HG02970 (cell line): Measurements from ENCODE around the gene F8.
A peak's percentile ranks its signal among the peaks of the same experiment; 100 is the strongest.
"Not testable (repeated sequence)": the region's sequence is repeated elsewhere in the genome, so short reads cannot be mapped to it uniquely, and the experiment has no call there.

ENCODE experiments used
- ATAC-seq: cut with Tn5 transposase; IDR thresholded peaks from one replicate; pipeline ENCODE4 v1.9.1; 2021; ENCODE audit warnings: mild to moderate bottlenecking, moderate library complexity, moderate number of reproducible peaks; ENCODE audit not compliant: unreplicated experiment, low FRiP score

F8 gene

DNA sequence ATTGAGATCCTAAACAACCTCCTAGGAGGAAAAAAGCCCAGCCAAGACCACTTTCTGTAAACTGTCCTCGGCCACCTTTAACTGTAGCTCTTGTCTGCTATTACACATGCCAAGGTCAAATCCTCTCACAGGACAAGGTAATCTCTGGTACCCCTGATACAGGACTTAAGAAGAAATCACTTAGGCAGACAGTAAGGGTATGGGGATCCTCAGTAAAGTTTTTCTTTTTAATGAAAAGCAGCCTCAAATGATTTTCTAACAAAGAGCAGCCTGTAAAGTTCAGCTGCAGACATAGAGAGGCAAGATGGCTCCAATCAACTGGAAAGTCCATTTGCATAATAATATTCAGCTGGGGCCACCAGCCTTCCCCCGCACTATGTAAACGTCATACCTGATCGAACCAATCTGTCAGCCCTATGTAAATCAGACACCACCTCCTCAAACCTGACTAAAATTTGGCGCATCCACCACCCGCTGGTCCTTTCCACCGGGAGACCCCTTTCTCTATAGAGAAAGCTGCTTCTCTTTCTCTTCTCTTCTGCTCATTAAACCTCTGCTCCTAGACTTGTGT lies 202.7 kb downstream of the F8 start:
- ATAC-seq, result no peak

DNA sequence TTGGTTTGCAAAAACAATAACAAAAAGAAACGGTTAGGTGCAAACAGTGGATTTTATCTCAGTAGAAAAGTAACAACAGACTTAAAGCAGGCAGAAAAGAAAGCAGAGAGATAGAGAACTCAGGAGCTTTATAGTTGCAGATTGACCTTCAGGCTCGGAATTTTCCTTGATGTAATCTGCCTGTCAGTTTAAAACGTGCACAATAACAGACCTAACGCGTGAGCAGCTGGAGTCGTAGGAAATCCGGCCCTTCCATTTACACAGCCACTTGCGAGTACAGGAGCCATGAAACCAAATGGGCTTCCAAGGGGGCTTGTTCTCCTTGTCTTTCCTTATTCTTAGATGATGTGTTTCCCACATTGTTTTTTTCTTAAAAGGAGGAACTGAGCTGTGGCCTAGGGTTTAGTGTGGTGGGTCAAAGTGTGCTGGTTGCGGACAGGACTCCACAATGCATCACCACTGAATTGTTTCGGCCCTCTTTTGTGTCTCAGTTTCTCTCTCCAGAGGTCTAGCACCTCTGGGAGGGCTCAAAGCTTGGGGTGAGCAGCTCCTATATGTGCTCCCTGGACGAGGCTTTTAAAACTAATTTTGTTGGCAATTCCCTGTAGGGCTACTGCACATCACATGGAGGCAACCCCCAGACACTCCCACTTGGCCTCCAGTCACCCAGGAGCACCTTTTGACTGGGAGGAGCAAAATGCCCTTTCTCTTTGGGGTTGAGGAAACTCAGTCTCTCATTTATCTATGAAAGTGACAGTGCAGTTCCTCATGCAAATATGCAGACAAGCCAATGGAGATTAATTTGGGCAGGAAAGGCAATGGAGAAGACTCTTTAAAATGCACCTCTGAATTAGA lies 203.4 kb downstream of the F8 start:
- no peak for ATAC-seq

DNA sequence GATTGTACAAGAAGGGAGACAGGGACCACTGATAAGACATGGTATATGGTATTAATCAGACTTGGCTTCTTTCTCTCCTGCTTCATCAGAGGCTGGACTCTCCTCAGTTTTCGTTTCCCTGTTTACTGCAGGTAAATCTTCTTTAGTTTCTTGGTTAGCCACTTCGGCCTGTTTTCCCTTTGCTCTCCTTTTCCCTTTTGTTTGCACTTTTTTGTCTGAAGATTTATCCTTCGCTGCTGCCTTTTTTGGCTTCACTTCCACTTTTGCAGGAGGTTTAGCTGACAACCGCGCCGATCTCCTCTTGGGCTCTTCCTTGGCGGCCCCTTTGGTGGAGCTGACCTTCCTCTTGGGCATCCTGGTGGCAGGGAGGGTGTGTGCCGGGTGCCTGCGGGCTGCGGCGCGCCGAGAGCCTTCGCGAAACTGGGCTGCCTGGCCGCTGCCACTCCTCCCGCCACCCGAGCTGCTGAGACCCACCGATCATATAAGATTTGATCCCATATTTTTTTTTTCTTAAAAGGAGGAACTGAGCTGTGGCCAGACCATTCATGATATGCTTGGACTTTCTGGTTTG lies 205.4 kb downstream of the F8 start:
- not testable (repeated sequence) for ATAC-seq

DNA sequence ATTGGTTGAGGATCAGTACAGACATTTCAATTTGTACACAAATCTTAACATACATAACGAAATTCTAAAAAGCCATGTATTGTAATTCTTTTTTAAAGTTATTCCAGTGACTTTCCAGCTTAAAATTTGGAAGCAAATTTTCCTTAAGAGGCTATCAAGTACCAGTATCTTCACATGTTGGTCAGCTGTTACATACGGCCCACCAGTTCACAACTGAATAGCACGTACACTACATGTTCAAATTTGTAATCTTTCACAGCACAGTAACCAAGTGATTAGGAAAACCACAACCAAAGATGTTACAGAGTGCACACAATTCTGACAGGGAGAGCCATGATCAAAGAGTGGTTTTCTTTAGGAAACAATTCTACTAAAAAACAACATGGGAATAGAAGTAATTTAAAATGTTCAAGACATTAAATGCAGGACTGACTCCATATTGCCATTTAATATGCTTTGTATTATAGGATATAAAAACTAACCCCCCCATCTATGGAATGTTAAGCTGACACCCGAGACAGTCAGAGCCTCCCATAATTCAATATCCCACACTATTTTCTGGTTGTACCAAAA lies 206.1 kb downstream of the F8 start:
- ATAC-seq, result not testable (repeated sequence)

DNA sequence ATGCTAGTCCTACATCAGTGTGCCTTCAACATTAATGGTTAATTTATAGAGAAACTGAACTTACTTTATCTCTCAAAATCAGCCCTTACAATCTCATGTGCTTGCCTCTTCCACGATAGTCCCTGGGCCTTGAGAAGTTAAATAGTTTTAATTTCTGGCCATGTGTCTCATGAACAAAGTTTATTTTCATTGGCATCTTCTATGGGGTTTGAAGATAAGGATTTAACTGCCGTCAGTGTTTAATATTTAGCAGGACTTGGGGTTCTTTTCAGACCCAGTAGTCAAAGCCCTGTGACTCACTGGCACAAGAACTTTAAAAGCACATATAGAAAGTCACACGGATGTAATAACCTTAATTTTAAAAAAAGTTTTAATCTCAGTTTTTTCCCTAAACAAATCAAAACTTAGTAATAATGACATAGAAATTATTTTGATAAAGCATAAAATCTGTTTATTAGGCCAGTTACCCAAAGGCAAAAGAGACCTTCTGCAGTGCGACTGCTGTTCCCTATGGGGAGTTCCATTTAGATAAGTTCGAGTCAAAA lies 207.2 kb downstream of the F8 start:
- no peak for ATAC-seq

GRCh38 chrX:154813801-154814200 lies 208.7 kb downstream of the F8 start:
- ATAC-seq, result no peak

GRCh38 chrX:154812341-154813101 lies 210.0 kb downstream of the F8 start:
- no peak for ATAC-seq

DNA sequence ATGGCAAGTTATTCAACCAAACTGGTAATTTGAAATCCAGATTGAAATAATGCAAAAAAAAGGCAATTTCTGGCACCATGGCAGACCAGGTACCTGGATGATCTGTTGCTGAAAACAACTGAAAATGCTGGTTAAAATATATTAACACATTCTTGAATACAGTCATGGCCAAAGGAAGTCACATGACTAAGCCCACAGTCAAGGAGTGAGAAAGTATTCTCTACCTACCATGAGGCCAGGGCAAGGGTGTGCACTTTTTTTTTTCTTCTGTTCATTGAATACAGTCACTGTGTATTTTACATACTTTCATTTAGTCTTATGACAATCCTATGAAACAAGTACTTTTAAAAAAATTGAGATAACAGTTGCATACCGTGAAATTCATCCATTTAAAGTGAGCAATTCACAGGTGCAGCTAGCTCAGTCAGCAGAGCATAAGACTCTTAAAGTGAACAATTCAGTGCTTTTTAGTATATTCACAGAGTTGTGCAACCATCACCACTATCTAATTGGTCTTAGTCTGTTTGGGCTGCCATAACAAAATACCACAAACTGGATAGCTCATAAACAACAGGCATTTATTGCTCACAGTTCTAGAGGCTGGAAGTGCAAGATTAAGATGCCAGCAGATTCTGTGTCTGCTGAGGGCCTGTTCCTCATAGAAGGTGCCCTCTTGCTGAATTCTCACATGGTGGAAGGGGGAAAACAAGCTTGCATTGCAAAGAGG lies 212.4 kb downstream of the F8 start:
- ATAC-seq, result no peak

GRCh38 chrX:154806837-154807501 lies 215.6 kb downstream of the F8 start:
- no peak for ATAC-seq

GRCh38 chrX:154805696-154806091 lies 216.8 kb downstream of the F8 start:
- ATAC-seq, result no peak

DNA sequence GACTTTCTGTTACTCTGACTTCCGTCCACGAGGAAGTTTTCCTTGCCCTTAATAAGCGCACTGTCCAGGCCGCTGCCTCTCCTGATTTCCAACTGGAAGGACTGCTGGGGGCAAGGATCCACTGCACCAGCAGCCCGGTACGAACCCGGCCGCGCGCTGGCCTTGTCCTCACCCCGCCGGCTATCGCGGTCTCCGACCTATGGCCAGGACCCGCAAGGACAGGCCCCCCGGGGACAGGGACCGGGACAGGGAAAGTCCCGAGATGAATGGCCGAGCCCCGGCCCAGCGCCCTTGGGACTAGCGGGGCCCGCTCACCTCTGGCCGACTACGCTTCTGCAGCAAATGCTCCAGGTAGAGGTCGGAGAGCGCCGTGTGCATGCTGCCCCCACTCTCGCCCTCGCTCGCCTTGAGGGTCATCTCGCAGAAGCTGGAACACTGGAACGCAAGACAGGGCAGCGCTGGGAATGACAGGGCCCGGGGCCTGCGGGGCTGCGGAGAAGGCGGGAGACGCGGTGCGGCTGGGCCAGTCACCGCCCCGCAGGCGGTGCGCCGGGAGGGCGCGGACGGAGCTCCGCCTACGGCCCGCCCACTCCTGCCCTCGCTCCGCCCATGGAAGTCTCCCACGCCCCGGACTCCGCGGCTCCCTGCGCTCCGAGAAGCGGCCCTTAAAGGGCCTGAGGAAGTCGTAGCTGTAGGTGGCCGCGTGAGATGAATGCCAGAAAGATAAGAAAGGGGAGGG lies 217.4 kb downstream of the F8 start, which contains the start of gene MPP1:
Gene MPP1, minus strand, starts transcription at position 529 of the 739 bp plus-strand sequence. Its CDS starts 112 bp downstream, at position 417.
- peak; percentile 70 for ATAC-seq

- ATAC-seq, result no peak
Measured at GRCh38 chrX:154804261-154804956, 218.1 kb downstream of the F8 start.

DNA sequence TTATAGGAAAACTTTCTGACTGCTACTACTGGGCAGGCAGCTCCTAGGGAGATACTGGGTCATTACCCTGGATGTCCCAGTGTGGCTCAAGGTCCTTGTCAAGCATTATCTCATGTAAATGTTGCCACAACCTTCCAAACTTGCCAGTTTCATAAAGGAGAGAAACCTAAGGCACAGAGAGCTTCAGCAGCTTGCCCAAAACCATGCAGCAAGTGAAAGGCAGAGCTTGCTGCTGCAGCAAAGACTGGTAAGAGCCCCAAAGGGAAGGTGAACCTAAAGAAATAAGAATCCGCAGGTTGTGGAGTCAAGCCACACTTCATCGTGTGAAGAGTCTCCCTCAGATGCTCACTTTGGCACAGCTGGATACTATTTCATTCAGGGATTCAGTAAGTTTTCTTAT lies 219.6 kb downstream of the F8 start:
- ATAC-seq, result no peak

DNA sequence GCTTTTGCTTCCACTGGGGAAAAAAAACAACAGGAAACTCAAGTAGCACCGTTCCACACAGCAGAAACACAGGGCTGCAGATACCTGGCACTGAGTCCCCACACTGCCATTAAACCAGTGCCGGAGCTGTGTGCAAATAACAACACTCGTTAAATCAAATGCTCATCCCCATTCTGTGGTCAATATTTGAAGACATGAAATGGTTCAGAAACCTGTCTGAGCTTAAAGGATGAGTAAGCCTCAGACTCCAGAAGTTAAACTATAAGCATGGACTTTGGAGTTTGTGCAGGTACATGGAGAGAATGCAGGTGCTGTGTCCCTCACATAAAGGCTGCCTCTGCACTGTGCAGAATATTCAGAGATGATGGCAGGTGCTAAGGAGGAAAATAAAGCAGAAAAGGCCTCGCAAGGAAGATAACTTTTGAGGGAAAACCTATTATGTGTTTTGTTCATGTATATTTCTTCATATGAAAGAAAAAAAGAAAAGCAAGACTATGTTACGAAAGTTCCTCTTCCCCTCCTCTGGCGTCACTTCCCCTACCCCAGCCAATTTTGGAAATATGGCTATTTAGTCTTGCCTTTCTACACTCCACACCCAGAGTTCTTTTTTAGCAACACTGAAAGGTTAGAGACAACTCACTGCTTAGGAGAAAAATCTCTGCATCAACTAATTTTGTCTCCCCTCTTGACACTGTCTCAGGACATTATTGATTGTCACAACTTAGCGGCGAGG lies 221.9 kb downstream of the F8 start:
- no peak for ATAC-seq

GRCh38 chrX:154799556-154800348 lies 222.8 kb downstream of the F8 start:
- ATAC-seq, result no peak

DNA sequence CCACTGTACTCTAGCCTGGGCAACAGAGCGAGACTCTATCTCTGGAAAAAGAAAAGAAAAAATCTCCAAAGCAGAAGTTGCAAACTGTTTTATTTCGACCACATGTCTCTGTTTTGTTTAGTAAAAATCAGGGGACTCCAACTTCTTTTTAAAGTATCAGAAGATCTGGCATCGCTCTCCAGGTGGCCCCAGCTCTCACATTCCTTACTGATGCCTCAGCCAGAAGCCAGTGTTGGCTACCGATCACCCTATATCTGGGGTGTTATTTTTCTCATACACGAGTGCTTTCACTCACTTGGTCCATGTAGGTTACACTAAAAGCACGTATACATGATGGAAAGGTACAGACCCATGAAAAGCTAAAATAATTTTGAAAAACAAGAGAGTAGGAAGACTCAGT lies 225.5 kb downstream of the F8 start:
- ATAC-seq, result no peak
